Upper lobe of left lung (tissue), 6 donors: Measurements from ENCODE around the gene SELENOI. TPM values are rescaled to one million over a fixed set of nuclear protein-coding genes. Genes with fewer than 3 reads are reported as not detected.
"Not testable (repeated sequence)": the region's sequence is repeated elsewhere in the genome, so short reads cannot be mapped to it uniquely, and the experiment has no call there.

Source experiments
- ATAC-seq, 2 donors: fragments of 200-7000 bp; cut with Tn5 transposase; one replicate each; pipeline ENCODE4 v1.9.1; 2022; ENCODE audit warnings: mild to moderate bottlenecking in 2 of 2, moderate library complexity in 2 of 2; ENCODE audit not compliant: low FRiP score in 2 of 2
- DNase-seq, 2 donors: peaks; one replicate each; pipeline ENCODE4 v3.0.0-alpha.2; 2019 to 2020
- H3K27ac ChIP-seq, 4 donors: fragments of 200-600 bp; sonication (generic); one replicate each; pipeline ENCODE4 v1.5.1; 2016 to 2019
- H3K27me3 ChIP-seq, 4 donors: fragments of 200-600 bp; sonication (generic); one replicate each; pipeline ENCODE4 v1.5.1; 2017 to 2019
- H3K36me3 ChIP-seq, 4 donors: fragments of 200-600 bp; sonication (generic); one replicate each; pipeline ENCODE4 v1.5.1; 2016 to 2019
- H3K4me1 ChIP-seq, 4 donors: fragments of 200-600 bp; sonication (generic); one replicate each; pipeline ENCODE4 v1.5.1; 2018 to 2019
- H3K4me3 ChIP-seq, 4 donors: fragments of 200-600 bp; sonication (generic); one replicate each; pipeline ENCODE4 v1.5.1; 2017 to 2019; ENCODE audit warnings: mild to moderate bottlenecking in 2 of 4, moderate library complexity in 1 of 4
- H3K9me3 ChIP-seq, 4 donors: fragments of 200-600 bp; sonication (generic); one replicate each; pipeline ENCODE4 v1.5.1; 2018 to 2019
- EP300 ChIP-seq, 4 donors: sonication (generic); formaldehyde crosslinking; IDR thresholded peaks; one replicate each; pipeline ENCODE4 v1.5.1; 2017; ENCODE audit warnings: antibody characterized with exemption in 4 of 4, control low read depth in 2 of 4
- POLR2A ChIP-seq, 4 donors: fragments of 450-650 bp; IDR thresholded peaks; one replicate each; pipeline ENCODE4 v1.5.1; 2016 to 2017; ENCODE audit warnings: antibody characterized with exemption in 4 of 4, mild to moderate bottlenecking in 2 of 4
- POLR2AphosphoS5 ChIP-seq, 2 donors: sonication (generic); formaldehyde crosslinking; IDR thresholded peaks; one replicate each; pipeline ENCODE4 v1.5.1; 2017; ENCODE audit warnings: antibody characterized with exemption in 2 of 2
- WGBS, 2 donors: methylation state at CpG; one replicate each; pipeline ENCODE4 v1.1.5; 2017 to 2018; 5-methylcytosine and 5-hydroxymethylcytosine counted together
- total RNA-seq, 6 donors: library from RNA; depleted of rRNA in 4 of 6; stranded (reverse); fragments of >200 nt in 4 of 6; gene quantifications; one replicate each; pipeline versions ENCODE4 v1.1.0 to v1.2.1, GENCODE V29; 2016 to 2021
- TF ChIP-seq, protein P1 (sequence below), 6 experiments: fragments of 450-650 bp in 4 of 6; fragments of 200-600 bp in 2 of 6; sonication (generic) in 2 of 6; IDR thresholded peaks; one replicate each; pipeline ENCODE4 v1.5.1; 2016 to 2019; ENCODE audit warnings: antibody characterized with exemption in 6 of 6
- donor health status: DM: no; HTN: no; CAD: no; lungs with moderate emphysema.
- donor health status: DM: no; HTN: yes; CAD: no; lungs with severe emphysema.

The SELENOI gene
- total RNA-seq, 6 donors from 2014 or later = 6.8 to 21.6 (median 17.2) TPM

GRCh38 chr2:26352892-26353291 is 6.9 kb downstream of the SELENOI start:
- Histone ChIP-seq H3K27me3 (no peaks in the 10 kb centered on the region), H3K4me3 (no peak overlapping the region), H3K36me3 (no peaks in the 10 kb centered on the region), H3K4me1 (peaks cover 0 to 12% (median 4%) of the 10 kb centered on the region in 4 donors), H3K9me3 (no peaks in the 10 kb centered on the region), H3K27ac (no peak overlapping the region)
- no peak for ATAC-seq
- TF ChIP-seq POLR2AphosphoS5 (IDR thresholded peaks at IDR 0.05) (no peak), POLR2A (IDR thresholded peaks at IDR 0.05) (no peak), EP300 (IDR thresholded peaks at IDR 0.05) (no peak)
- TF ChIP-seq, protein P1, sequence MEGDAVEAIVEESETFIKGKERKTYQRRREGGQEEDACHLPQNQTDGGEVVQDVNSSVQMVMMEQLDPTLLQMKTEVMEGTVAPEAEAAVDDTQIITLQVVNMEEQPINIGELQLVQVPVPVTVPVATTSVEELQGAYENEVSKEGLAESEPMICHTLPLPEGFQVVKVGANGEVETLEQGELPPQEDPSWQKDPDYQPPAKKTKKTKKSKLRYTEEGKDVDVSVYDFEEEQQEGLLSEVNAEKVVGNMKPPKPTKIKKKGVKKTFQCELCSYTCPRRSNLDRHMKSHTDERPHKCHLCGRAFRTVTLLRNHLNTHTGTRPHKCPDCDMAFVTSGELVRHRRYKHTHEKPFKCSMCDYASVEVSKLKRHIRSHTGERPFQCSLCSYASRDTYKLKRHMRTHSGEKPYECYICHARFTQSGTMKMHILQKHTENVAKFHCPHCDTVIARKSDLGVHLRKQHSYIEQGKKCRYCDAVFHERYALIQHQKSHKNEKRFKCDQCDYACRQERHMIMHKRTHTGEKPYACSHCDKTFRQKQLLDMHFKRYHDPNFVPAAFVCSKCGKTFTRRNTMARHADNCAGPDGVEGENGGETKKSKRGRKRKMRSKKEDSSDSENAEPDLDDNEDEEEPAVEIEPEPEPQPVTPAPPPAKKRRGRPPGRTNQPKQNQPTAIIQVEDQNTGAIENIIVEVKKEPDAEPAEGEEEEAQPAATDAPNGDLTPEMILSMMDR (IDR thresholded peaks at IDR 0.05) = no peak
- DNase-seq = no peak
- 86 to 95% methylated on average over 1 of the region's 1 CpG for WGBS, 2 donors

- H3K36me3 ChIP-seq, H3K4me3 ChIP-seq, DNase-seq, ATAC-seq, H3K4me1 ChIP-seq, H3K27ac ChIP-seq, H3K9me3 ChIP-seq, H3K27me3 ChIP-seq: not testable (repeated sequence)
- WGBS, 2 donors = 98 to 100% methylated on average over 16 of the region's 16 CpGs
Measured at GRCh38 chr2:26354469-26354868, 8.5 kb downstream of the SELENOI start.

- DNase-seq (no peak), ATAC-seq (peak in 1 of 2 donors; percentile 83)
- Histone ChIP-seq H3K27me3 (no peaks in the 10 kb centered on the region), H3K36me3 (no peaks in the 10 kb centered on the region), H3K4me3 (no peak overlapping the region), H3K4me1 (peaks cover 0 to 7% (median 0%) of the 10 kb centered on the region in 4 donors), H3K27ac (no peak overlapping the region), H3K9me3 (no peaks in the 10 kb centered on the region)
- no peak for TF ChIP-seq EP300 (IDR thresholded peaks at IDR 0.05)
- TF ChIP-seq POLR2A (IDR thresholded peaks at IDR 0.05) = no peak
- TF ChIP-seq, protein P1 (IDR thresholded peaks at IDR 0.05) = no peak
- TF ChIP-seq POLR2AphosphoS5 (IDR thresholded peaks at IDR 0.05) = no peak
- 82 to 88% methylated on average over 9 of the region's 9 CpGs for WGBS, 2 donors
Measured at GRCh38 chr2:26355038-26355995, 9.4 kb downstream of the SELENOI start.

DNA sequence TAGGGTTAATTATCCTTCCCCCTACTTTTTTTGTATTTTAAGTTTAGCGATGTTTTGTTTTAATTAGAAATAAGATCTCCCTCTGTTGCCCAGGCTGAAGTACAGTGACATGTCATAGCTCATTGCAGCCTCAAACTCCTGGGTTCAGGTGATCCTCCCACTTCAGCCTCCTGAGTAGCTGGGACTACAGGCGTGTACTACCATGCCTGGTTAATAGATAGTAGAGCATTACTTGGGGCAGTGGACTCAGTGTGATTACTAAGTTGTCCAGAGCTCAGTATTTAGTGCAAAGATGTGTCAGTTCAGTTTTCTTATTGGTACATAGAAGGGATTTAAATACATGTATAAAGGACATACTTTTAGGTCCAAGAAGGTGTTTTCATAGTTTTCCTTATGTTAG is 10.2 kb downstream of the SELENOI start:
- WGBS, 2 donors = 95 to 100% methylated on average over 2 of the region's 2 CpGs
- no peaks in the 10 kb centered on the region for H3K27me3 ChIP-seq
- H3K4me3 ChIP-seq = no peak overlapping the region
- H3K9me3 ChIP-seq = no peaks in the 10 kb centered on the region
- no peak for TF ChIP-seq POLR2AphosphoS5 (IDR thresholded peaks at IDR 0.05)
- TF ChIP-seq, protein P1 (IDR thresholded peaks at IDR 0.05) = no peak
- TF ChIP-seq POLR2A (IDR thresholded peaks at IDR 0.05) = no peak
- no peak for TF ChIP-seq EP300 (IDR thresholded peaks at IDR 0.05)
- no peak for DNase-seq
- H3K27ac ChIP-seq = no peak overlapping the region
- H3K4me1 ChIP-seq = peaks cover 0 to 7% (median 0%) of the 10 kb centered on the region in 4 donors
- H3K36me3 ChIP-seq = no peaks in the 10 kb centered on the region
- ATAC-seq = no peak

DNA sequence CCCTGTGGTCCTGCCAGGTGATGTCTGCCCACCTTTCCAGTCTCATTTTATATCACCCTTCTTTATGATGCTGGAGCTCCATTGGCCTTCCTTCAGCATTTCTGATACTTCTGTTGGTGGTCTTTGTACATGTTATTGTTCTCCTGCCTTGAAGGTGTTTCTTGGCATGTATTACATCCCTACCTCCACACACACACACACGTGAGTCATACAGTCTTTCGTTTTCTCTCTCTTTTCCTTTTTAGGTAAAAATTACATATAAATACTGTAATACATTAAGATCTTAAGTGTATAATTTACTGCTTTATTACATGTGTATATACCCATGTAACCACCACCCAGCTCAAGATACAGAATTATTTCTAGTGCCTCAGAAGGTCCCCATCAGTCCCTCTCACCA is 10.8 kb downstream of the SELENOI start:
- Histone ChIP-seq H3K36me3 (no peaks in the 10 kb centered on the region), H3K27ac (no peak overlapping the region), H3K4me1 (peaks cover 0 to 7% (median 0%) of the 10 kb centered on the region in 4 donors), H3K9me3 (no peaks in the 10 kb centered on the region), H3K4me3 (no peak overlapping the region), H3K27me3 (no peaks in the 10 kb centered on the region)
- ATAC-seq (no peak), DNase-seq (no peak)
- TF ChIP-seq EP300 (IDR thresholded peaks at IDR 0.05) = no peak
- TF ChIP-seq POLR2A (IDR thresholded peaks at IDR 0.05) = no peak
- TF ChIP-seq POLR2AphosphoS5 (IDR thresholded peaks at IDR 0.05) = no peak
- TF ChIP-seq, protein P1 (IDR thresholded peaks at IDR 0.05) = no peak
- WGBS, 2 donors = 79 to 88% methylated on average over 2 of the region's 2 CpGs
